HG02973 (cell line): ENCODE results near the gene ATP5F1B.

Source experiments
- ATAC-seq: cut with Tn5 transposase; IDR thresholded peaks from one replicate; pipeline ENCODE4 v1.9.1; 2021; ENCODE audit warnings: moderate library complexity; ENCODE audit not compliant: unreplicated experiment

The ATP5F1B gene

DNA sequence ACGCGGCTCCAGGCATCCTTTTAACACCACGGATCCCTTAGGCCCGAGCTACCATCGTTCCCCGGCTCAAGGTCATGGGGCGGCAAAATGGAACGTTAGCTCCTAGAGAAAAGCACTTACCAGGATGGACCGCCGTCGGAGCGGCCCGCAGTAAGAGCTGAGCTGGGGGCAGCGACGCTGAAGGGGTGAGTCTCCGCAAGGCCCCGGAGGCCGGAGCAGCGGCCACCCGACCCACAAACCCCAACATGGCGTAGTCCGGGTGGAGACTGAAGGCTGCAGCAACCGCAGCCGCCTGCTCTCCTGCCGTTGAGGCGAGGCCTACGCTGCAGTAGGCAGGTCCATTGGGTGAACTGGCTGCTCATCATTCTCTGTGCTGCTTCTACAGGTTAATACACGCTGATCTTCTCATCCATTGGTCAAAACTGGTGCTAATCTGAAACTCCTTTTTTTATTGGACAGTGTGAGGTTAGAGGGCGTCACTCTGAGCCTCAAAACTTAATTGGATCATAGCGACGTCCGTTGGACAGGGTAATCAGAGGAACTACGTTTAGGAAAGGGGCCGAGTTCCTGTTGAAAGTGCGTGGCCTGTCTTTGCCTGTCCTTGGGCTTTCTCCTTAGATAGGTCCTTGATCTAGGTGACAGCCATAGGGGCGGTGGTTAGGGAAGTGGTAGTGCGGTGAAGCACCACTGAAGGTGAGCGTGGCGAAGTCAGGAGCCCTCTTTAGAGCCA is at the start of gene ATP5F1B:
ATP5F1B (minus strand) TSS at position 268 of the 730 bp plus-strand sequence; CDS start at position 247, 21 bp downstream.
- peak; percentile 98 for ATAC-seq

DNA sequence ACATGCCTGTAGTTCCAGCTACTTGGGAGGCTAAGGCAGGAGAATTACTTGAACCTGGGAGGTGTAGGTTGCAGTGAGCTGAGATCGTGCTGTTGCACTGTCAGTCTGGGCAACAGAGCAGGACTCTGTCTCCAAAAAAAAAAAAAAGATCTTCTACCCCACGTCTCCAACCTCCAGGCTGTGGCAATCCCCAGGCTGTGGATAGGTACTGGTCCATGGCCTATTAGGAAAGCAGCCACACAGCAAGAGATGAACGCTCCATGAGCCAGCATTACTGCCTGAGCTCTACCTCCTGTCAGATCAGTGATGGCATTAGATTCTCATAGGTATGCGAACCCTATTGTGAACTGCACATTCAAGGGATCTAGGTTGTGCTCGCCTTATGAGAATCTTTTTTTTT is 48.4 kb upstream of the ATP5F1B start:
- no peak for ATAC-seq

DNA sequence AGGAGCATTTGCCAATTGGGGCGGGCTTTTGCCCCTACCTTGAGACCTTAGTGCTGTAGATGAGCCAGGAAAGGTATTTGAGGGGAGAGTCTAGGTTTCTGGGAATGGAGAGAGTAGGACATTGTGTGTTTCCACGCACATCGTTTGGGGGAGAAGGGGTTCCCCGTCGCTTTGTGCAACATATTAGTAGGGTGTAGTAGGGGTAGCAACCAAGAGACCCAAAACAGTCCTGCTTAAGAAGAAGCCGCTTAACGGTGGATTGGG is 43.0 kb upstream of the ATP5F1B start:
- no peak for ATAC-seq

- ATAC-seq, result peak; percentile 52
Observed at GRCh38 chr12:56688129-56688845, 42.5 kb upstream of the ATP5F1B start, which contains the start of gene PTGES3. TSS of gene PTGES3 (minus strand) at chr12:56688284. CDS start at chr12:56687999, 285 bp downstream.

GRCh38 chr12:56687223-56688128 is 41.7 kb upstream of the ATP5F1B start:
- no peak for ATAC-seq

GRCh38 chr12:56684745-56685359 is 39.1 kb upstream of the ATP5F1B start:
- no peak for ATAC-seq

- ATAC-seq, result no peak
Observed at GRCh38 chr12:56682323-56682722, 36.5 kb upstream of the ATP5F1B start.

DNA sequence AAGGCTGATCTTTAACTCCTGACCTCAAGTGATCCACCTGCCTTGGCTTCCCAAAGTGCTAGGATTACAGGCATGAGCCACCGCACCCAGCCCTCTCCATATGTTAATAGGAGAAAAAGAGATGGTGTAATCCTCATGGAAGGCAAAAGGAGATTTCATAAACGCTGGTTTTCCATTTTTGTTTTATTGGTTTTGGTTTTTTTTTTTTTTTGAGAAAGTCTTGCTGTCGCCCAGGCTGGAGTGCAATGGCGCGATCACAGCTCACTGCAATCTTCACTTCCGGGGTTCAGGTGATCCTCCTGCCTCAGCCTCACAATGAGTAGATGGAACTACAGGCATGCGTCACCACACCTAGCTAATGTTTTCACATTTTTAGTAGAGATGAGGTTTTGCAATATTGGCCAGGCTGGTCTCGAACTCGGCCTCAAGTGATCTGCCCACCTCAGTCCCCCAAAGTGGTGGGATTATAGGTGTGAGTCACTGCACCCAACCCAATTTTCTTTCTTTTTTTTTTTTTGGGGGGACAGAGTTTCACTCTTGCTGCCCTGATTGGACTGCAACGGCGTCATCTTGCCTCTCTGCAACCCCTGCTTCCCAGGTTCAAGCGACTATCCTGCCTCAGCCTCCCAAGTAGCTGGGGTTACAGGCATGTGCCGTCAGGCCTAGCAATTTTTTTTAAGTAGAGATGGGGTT is 34.2 kb upstream of the ATP5F1B start:
- no peak for ATAC-seq

- no peak for ATAC-seq
Observed at GRCh38 chr12:56678852-56679251, 33.1 kb upstream of the ATP5F1B start.

DNA sequence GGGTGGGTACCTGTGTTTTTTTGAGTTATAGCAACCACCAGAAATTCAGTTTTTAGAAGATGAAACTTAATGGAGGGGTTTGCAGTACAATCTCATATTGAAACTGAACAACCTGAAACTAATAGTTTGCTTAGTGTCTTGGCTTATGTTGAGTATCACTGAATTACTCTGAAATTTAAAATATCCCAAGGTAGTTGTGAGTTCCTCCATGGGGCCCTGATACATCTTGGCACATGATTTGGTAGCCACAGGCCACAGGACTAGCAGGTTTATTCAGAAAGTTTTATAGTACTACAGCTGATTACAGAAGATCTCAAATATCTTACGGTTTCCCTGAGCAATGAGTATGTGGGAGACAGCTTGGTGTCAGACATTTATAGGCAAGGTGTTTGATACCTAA is 31.9 kb upstream of the ATP5F1B start:
- ATAC-seq, result peak; percentile 80

- ATAC-seq, result no peak
Observed at GRCh38 chr12:56676851-56677580, 31.2 kb upstream of the ATP5F1B start.

GRCh38 chr12:56671608-56672007 is 25.8 kb upstream of the ATP5F1B start:
- no peak for ATAC-seq

- no peak for ATAC-seq
Observed at GRCh38 chr12:56670836-56671235, 25.1 kb upstream of the ATP5F1B start.

DNA sequence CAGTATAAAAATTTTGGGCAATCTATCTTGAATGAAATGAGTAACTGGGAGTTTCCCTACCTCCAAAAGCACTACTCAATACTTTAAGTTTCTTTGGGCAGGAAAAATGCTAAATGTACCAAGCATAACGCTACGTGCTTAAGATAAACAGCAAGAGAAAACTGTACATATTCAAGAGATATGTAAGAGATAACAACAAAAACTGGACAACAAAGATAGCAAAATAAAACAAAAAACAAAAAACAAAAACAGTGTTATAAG is 22.3 kb upstream of the ATP5F1B start:
- no peak for ATAC-seq

DNA sequence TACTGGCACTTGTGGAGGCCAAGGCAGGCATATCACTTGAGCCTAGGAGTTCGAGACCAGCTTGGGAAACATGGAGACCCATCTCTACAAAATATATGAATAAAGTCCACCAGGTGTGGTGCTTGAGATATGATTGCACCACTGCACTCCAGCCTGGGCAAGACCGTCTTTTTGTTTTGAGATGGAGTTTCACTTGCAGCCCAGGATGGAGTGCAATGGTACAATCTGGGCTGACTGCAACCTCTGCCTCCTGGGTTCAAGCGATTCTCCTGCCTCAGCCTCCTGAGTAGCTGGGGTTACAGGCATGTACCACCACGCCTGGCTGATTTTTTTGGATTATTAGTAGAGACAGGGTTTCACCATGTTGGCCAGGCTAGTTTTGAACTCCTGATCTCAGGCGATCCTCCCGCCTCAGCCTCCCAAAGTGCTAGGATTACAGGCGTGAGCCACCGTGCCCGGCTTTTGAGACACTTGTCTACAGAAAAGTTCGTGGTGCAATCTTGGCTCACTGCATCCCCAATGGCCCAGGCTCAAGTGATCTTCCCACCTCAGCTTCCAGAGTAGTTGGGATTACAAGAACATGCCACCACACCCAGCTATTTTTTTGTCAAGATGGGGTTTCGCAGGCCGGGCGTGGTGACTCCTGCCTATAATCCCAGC is 16.3 kb upstream of the ATP5F1B start:
- ATAC-seq, result no peak

DNA sequence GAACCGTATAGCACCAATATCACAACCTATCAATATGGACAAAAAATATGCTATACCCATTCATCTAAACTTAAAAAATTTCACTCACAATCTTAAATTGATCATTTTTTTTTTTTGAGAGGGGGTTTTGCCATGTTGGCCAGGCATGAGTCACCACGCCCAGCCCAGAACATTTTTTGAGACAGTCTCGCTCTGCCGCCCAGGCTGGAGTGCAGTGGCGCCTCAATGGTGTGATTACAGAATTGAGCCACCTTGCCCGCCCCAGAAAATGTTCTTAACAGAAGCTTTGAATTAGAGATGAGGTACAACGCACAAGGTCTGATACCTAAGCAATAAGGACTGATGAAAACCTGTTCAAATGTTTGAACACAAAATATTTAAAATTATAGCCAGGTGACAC is 15.8 kb upstream of the ATP5F1B start:
- ATAC-seq, result no peak

DNA sequence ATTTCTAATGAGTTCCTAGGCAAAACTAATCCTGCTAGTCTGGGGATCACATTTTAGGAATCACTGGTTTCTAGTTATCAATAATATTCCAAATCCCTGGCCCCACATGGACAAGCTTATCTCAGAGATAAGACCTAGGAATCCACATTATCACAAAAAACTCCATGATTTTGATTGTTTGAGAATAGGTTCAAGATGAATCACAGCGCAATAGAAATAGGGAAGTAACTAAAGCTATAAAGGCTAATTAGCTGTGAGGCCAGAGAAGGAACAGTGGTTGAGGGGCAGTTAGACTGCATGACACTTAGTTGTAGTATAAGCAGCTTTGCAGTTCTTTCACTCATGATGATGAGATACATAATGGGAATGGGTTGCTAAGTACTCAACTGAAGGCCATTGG is 13.1 kb upstream of the ATP5F1B start:
- ATAC-seq, result no peak

DNA sequence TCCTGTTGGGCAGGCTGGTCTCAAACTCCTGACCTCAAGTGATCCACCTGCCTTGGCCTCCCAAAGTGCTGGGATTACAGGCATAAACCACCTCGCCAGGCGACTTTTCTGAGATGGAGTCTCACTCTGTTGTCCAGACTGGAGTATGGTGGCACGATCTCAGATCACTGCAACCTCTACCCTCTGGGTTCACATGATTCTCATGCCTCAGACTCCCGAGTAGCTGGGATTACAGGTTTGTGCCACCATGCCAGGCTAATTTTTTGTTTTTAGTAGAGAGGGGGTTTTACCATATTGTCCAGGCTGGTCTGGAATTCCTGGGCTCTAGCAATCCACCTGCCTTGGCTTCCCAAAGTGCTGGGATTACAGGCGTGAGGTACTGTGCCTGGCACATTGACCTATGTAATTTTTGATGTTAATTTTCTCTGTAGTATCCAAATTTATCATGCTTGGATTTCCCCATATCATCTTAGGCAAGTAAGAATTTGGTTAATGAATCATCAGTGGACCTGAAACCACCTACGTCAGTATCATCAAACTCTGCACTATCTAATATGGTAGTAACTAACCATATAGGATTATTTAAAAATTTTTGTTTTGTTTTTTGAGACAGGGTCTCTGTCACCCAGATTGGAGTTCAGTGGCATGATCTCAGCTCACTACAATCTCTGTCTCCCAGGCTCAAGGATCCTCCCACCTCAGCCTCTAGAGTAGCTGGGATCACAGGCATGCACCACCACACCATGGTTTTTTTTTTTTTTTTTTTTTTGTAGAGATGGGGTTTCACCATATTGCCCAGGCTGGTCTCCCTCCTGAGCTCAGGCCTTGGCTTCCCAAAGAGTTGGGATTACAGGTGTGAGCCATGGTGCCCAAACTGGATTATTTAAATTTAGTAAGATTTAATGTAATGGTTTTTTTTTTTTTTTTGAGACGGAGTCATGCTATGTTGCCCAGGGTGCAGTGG is 11.9 kb upstream of the ATP5F1B start:
- ATAC-seq, result no peak
